HG02759 (cell line): ENCODE data around the gene AIDA.

ENCODE experiments used
- ATAC-seq: cut with Tn5 transposase; IDR thresholded peaks from one replicate; pipeline ENCODE4 v1.9.1; 2021; ENCODE audit warnings: mild to moderate bottlenecking, moderate library complexity; ENCODE audit not compliant: unreplicated experiment

AIDA gene

GRCh38 chr1:222653178-222653827 lies 59.0 kb downstream of the AIDA start:
- ATAC-seq, result peak; percentile 72

DNA sequence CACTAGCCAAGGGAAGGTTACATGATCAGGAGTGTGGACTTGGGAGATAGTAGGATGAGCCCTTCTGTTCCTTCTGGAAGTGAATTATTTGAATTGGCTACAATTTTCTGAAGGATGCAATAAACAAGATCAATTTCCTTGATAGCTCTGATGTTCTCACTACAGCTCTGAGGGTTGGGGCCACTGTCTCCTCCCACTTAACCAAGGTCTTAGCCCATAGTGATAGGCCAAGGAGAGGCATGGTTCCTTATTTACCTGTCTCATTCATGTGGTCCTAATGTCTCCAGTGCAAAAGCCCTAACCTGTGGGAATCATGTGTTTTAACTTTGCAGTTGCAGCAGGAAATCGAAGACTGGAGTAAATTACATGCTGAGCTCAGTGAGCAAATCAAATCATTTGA lies 59.6 kb downstream of the AIDA start:
- no peak for ATAC-seq

DNA sequence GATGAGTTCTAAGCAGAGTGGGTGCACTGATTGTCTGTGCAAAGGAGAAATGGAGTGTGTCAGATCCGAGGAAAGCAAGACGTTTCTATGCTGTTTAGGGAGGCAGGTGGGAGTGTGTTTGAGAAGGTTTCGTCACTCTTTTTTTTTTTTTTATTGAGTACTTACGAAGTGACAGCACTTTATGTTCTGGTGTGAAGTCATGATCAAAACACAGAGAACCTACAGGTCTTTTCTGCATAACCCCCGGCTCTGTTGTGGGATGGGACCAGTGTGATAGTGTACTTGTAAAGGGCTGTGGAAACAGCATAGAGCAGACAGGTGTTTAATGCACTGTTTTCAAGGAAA lies 67.7 kb downstream of the AIDA start:
- no peak for ATAC-seq

DNA sequence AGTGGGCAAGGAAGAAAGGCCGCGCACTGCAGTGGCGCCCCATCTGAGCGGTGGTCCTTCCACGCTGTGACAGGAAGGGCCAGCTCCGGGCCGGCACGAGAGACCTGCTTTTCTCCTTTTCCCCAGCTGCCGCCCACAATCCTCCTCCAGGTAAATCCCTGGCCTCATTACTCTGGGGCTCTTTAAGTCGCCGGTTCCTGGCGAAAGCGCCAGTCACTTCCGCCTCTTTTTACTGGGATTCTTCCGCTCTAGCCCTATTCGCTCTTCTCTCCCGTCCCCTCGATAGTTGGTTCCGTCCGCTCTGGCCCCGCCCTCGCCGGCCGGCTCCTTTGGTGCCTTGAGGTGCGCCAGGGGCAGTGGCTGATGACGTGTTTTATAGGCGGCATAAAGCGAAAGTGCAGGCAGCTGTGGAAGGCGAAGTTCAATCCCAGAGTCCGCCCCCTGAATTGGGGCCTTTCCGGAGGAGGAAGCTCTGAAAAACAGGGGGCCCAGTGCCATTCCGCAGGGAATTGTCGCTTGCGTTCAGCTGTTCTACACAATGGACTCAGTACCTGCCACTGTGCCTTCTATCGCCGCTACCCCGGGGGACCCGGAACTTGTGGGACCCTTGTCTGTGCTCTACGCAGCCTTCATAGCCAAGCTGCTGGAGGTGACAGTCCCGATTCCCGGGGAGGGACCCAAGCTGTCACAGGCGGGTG lies 68.2 kb downstream of the AIDA start:
- peak; percentile 97 for ATAC-seq

- ATAC-seq, result peak; percentile 29
Observed at GRCh38 chr1:222643606-222643937, 68.7 kb downstream of the AIDA start.

- ATAC-seq, result no peak
Observed at GRCh38 chr1:222642468-222642867, 69.8 kb downstream of the AIDA start.

DNA sequence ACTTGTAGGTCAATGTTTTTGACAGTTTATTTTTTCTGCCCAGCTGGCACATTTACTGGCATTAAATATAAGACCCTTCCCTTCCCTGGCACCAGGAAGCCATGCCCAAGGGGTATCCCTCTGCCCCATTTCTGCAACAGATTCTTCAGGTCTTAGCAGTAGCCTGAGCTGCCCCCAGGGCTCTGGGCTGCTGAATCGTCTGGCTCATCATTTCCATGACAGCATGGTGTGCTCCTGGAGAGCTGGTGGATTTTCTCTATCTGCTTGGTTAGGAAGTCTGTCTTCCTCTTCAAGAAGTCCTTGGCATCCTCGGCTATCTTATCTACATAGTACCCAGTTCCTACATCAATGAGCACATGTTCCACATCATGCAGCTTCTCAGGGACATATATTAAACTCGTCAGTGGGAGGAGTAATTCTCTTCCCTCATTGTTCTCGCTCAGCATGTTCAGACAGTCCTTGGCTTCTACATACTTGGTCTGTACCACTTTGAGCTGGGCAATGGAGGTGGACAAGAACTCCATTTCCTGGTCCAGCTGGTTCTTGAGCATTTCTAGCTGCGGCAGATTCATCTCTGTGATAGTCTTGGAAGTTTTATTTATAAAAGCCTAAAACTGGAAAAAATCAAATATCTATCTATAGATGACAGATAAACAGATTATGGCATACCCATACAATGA lies 70.9 kb downstream of the AIDA start:
- ATAC-seq, result no peak

DNA sequence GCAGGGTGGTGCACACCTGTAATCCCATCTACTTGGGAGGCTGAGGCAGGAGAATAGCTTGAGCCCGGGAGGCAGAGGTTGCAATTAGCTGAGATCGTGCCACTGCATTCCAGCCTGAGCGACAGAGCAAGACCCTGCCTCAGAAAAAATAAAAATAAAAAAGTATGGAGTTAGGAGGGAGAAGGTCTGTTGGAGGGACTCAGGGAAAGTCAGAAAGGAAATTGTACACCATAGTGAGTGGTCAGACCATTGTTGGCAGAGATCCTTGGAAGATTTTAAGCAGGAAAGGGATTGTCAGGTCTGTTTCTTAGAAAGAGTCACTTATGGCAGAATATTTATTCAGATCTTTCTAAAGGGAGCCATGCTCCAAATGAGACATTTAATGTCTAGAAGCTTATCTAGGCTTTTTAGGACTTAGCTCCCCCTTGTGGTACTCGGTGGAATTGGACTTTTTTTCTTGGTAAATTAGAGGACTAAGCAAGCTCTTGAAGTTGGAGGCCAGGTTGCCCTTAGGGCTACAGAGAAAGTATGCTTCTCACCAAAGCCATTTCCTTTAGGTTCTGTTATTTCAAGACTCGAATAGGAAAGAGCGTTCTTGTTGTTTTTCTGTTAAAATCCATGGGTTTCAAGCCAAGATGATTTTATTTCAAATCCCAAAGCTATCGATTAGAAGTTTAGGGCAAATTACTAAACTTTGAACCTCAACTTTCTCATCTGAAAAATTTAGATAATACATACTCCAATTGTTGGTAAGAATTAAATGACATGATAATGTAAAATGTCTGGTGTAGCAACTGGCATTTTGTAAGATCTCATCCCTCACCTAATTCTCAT lies 77.9 kb downstream of the AIDA start:
- peak; percentile 88 for ATAC-seq

- no peak for ATAC-seq
Observed at GRCh38 chr1:222632749-222633148, 79.5 kb downstream of the AIDA start.

DNA sequence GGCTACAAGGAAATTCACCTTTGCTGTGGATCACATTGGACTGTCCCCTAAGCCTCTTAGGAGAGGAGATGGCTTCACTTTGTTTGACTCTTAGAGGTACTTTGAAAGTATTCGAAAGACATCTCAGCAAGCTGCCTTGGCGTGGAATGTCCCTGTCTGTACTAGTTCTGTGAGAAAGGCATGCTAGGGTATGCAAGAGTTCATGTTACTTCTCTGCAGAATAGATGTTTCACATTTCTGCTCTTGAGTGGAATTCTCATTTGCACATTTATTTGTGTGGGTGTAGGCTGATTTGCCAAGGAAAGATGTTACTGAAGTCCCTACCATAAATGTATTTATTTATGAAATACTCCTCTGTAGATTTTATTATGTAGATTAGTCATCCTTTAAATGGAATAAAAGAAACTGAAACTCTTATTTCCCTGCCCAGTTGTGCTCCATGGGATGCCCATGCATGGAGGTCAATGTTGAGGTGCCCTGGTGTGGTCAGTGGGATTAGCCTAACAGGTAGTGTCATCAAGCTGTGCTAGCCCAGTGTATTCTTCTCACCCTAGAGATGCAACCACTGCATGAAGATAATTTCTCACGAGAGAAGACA lies 80.6 kb downstream of the AIDA start:
- no peak for ATAC-seq

DNA sequence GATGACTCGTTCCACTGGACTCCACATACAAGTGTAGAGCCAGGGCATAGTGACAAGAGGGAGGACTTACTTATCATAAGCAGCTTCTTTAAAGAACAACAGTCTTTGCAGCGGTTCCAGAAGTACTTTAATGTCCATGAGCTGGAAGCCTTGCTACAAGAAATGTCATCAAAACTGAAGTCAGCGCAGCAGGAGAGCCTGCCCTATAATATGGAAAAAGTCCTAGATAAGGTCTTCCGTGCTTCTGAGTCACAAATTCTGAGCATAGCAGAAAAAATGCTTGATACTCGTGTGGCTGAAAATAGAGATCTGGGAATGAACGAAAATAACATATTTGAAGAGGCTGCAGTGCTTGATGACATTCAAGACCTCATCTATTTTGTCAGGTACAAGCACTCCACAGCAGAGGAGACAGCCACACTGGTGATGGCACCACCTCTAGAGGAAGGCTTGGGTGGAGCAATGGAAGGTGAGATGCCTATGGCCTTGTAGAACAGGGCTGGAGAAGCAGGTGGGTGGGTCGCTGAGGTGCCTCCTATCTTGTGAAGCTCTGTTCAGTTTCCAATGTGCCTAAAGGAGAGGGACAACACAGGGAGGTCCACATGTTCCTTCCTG lies 82.3 kb downstream of the AIDA start:
- ATAC-seq, result no peak

- ATAC-seq, result no peak
Observed at GRCh38 chr1:222627232-222627631, 85.1 kb downstream of the AIDA start.

GRCh38 chr1:222624214-222624613 lies 88.1 kb downstream of the AIDA start:
- no peak for ATAC-seq

GRCh38 chr1:222623458-222623857 lies 88.8 kb downstream of the AIDA start:
- no peak for ATAC-seq

GRCh38 chr1:222622765-222623164 lies 89.5 kb downstream of the AIDA start:
- ATAC-seq, result no peak

GRCh38 chr1:222620566-222620965 lies 91.7 kb downstream of the AIDA start:
- ATAC-seq, result no peak

DNA sequence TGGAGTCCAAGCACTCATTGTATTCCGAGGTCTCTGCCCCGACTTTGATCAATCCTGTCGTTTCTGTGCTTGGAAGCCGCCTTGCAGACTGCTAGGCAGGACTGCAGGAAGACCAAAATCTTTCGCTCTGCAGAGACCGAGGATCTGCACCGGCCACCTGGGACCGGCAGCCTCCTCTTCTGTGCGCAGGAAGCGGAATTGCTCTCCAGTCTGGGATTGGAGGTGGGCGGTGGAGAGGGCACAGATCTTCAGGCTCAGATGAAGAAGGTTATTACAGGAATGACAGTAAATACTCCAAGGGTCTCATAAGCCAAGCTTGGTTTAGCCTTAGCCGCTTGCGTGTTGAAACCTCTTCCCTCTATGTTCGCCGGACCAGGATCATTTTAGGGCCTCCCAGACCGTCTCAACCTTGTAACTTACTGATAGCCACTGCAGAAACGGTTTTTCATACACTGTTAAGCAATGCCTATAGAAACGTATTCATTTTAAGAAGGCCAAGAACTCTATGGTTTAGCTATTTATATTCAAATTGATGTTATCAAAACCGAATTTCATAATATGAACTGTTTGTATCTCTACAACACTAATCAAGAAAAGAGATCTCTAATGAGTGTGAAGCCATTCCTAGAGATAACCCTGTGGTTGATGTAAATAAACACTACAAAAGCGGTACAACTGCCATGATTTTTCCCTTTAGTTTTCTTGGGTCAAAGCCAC lies 93.3 kb downstream of the AIDA start:
- ATAC-seq, result no peak
